Stimulated activated CD4-positive, alpha-beta T cell treated with anti-CD3 and anti-CD28 coated beads, Interleukin-4, amount 100 ng/mL, for 1 hour (primary cell): ENCODE measurements around the gene DPAGT1.
"Not testable (repeated sequence)": the region's sequence is repeated elsewhere in the genome, so short reads cannot be mapped to it uniquely, and the experiment has no call there.

Experiments used
- DNase-seq: peaks from one replicate; pipeline ENCODE4 v3.0.0-alpha.2; 2020

Gene DPAGT1

DNA sequence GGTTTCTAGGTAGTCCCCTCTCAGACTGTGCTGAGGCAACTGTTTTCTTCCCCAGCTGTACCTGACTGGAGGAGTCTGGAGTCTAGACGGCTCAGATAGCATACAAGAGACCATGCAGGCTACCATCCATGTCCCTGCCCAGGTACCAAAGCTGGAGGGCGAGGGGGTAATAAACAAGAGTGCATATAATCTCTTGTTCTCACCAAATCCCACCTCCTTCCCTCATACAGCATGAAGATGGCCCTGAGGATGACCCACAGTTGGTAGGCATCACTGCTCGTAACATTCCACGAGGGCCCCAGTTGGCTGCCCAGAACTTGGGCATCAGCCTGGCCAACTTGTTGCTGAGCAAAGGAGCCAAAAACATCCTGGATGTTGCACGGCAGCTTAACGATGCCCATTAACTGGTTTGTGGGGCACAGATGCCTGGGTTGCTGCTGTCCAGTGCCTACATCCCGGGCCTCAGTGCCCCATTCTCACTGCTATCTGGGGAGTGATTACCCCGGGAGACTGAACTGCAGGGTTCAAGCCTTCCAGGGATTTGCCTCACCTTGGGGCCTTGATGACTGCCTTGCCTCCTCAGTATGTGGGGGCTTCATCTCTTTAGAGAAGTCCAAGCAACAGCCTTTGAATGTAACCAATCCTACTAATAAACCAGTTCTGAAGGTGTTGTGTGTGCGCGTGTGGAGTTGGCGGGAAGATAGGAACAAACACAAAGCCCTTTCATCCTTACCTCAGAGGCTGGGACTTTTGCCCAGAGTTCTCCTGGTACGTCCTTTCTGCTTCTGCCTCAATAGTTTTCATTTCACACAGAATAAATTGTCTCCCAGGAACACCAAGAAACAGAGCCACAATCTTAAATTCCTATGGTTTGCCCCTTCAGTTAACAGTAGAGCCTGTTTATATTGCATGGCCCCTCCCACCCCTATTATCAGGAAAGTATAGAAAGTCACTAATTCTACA is 8.5 kb downstream of the DPAGT1 start:
- no peak for DNase-seq

DNA sequence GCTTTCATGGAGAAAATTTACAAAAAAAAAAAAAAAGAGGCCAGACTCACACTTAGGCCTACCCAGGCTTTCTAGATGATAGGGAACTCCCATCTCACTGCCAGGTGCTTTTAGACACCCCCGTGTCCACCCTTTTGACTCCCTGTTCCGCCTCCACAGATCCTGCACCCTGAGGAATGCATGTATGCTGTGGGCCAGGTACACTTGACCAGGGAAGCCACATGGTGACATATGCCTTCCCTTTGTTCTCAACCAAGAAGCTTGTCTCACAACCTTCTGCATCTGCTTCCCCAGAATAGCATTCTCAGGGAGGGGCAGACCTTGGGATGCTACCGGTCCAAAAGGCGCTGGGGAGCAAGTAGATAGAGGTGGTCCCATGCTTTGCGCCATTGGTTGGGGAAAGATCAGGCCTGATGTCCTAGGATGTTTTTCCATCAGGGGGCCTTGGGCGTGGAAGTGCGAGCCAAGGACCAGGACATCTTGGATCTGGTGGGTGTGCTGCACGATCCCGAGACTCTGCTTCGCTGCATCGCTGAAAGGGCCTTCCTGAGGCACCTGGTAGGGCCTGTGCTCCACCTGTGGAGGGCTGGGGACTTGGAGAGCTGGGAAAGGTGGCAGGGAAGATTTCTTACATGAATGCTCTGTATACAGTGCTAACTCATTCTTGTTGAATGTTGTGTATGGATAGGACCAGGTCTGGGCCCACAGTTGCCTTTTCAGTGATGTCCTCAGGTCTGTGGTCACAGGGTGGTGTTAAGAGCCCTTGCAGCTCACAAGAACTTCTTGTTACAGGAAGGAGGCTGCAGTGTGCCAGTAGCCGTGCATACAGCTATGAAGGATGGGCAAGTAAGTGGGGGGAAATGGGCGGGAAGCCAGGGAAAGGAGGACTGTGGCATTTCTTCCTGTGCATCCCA is 9.4 kb downstream of the DPAGT1 start:
- DNase-seq = no peak

DNA sequence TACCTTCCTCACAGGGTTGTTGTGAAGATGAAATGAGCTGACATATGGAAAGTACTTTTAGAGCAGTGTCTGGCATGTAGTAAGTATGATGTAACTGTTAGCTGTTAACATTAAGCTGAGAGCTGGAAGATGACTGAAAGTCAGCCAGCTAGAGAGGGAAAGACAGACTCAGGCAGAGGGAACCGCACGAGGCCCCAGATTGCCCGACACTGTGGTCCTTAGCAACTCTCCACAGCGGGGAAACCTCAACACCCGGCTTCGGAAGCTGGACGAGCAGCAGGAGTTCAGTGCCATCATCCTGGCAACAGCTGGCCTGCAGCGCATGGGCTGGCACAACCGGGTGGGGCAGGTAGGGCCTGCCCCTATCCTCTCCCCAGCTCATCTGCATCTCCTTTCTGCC is 10.5 kb downstream of the DPAGT1 start:
- no peak for DNase-seq

DNA sequence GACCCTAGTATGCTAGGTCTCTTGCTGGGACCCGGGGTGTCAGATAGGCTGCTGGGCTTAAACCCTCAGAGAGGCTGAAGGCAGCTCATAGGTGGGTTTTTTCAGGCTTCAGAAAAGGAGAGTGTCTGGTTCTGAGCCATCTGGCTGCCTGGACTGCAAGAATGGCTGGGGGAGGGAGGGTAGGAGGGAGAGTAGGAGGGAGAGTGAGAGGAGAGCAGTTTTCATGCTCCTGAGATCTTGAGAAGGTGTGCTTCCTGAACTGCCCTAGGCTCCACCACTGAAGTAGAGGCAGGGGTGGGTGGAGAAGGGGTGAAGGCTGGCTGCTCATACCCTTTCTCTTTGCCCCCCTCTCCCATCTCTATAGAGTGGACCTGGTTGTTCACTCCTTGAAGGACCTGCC is 12.3 kb downstream of the DPAGT1 start:
- DNase-seq = no peak

DNA sequence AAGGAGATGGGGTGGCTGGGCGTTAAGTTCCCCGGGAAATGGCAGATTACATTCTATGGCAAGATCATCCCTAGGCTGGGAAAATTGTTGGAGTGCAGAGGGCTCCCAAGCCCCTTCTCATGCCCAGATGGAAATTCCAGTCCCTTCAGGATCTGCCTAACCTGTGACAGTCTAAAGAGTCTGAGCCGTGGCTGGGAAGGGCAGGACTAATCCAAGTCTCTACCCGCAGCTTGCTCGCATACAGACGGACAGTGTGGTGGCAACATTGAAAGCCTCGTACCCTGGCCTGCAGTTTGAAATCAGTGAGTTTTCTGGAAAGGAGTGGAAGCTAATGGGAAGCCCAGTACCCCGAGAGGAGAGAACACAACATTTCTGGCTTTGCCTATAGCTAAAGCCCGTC is 13.2 kb downstream of the DPAGT1 start:
- no peak for DNase-seq

DNA sequence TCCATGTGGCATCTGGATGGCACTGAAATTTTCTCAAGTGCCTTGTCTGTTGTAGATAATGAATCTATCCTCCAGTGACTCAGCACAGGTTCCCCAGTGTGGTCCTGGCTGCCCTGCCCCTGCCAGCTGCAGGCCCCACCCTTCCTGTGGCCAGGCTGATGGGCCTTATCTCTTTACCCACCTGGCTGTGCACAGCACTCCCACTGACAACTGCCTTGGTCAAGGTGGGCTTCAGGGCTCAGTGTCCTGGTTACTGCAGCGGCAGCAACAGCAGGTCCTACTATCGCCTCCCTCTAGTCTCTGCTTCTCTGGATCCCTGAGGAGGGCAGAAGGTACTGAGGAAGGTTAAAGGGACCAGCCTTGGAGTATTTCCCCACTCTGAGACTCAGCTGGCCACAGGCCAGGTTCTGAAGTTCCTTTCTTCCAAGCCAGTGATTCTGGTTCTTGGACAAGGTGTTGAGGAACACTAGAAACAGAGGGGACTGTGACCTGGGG is 13.9 kb downstream of the DPAGT1 start:
- DNase-seq = no peak

DNA sequence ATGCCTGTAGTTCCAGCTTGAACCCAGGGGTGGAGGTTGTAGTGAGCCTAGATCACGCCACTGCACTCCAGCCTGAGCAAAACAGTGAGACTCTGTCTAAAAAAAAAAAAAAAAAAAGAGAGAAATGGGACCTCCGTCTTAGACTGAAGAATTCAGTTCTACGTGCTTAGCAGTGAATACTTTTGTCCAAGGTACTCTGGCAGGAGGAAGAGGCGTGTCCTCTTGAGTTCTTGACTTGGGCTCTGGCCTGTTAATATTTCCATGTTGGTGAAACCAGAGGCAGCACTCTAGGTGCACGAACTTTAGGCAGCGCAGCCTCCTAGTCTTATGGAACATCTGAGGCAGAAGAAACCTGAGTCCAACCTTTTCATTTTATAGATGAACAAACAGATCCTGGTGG is 14.5 kb downstream of the DPAGT1 start:
- DNase-seq = no peak

DNA sequence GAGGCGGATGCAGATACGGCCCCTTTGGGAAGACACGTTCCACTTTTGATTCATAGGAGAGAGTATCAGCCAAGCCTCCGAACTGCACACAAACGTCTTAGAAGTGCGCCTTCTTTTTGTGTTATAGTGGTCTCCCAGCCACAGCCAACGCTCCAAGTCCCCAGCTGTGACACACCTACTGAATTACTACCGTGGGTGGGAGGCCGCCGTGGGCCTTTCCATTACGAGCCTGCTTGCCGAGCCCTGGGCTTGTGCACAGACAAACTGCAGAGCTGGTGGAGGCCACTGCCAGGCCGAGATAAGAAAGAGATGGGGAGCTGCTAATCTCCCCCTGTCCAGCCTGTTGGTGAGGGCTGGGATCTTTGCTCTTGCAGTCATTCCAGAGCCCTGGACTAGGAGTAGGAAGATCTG is 16.2 kb downstream of the DPAGT1 start:
- peak; percentile 46 for DNase-seq

DNA sequence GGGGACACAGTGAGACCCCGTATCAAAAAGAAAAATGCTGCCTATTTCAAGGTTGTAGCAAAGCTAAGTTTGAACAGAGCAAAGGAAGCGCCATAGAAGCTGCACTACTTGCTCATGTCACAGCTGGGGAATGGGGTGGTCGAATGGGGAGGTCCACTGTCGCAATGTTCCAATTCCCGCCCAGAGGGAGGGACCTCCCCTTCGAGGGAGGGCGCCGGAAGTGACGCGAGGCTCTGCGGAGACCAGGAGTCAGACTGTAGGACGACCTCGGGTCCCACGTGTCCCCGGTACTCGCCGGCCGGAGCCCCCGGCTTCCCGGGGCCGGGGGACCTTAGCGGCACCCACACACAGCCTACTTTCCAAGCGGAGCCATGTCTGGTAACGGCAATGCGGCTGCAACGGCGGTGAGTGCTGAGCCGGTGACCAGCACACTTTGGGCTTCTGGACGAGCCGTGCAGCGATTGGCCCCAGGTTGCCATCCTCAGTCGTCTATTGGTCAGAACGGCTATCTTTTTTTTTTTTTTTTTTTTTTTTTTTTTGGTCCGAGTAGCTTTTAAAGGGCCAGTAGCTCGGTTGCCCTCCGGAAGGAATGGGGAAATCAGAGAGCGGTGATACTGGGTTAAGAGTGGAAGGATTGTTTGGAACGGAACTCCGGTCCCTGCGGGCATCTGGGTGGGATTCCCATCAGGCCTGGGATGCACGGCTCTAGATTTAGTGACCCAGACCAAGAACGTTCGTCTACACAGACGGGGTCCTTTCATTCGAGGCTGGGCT is 16.8 kb downstream of the DPAGT1 start, which contains the start of gene HMBS:
HMBS (plus strand) TSS at position 219 of the 774 bp plus-strand sequence; CDS start at position 372, 153 bp downstream.
- peak; percentile 91 for DNase-seq

DNA sequence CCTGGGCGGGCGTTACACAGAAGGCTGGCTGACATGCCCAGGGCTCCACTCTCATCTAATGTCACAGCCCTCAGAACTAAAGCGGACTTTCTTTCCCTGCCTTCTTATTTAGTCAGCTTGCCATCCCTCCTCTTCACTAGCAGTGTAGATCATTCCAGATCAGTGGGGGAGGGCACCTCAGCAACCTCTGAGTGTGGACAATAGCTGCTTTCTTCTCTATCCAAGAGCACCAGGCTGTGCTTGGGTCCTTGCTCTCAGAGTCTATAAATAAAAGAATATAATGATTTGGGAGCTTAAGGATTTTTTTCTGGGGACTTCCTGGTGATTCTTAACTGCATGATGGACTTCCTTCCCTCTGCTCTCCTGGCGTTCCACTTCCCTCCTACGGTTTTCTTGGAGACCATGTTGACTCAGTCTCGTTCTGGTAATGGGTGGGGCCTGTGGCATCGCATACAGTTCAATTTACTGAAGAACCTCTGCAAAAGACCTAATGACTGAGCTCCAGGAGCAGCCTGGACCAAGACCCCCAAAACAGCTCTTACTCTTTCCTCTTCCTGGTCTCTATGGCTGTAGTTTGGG is 19.9 kb downstream of the DPAGT1 start:
- DNase-seq = no peak

DNA sequence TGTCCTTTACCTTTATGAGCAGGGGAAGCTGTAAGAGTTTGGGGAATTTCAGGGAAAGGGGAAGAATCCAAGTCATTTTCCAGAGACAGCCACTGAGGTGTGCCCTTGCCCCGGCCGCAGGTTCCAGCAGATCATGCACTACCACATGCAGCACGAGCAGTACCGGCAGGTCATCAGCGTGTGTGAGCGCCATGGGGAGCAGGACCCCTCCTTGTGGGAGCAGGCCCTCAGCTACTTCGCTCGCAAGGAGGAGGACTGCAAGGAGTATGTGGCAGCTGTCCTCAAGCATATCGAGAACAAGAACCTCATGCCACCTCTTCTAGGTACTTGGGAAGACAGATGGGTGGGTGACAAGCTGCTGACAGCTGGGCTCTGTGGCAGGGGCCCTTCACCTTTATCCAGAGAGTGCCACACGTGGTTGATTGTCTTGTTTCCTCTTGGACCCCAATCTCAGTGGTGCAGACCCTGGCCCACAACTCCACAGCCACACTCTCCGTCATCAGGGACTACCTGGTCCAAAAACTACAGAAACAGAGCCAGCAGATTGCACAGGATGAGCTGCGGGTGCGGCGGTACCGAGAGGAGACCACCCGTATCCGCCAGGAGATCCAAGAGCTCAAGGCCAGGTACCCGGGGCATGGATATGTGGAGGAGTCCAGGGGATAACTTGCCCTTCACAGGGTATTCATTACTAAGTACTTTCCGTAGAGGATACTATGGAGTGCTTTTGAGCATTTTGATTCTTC is 22.8 kb downstream of the DPAGT1 start:
- no peak for DNase-seq

DNA sequence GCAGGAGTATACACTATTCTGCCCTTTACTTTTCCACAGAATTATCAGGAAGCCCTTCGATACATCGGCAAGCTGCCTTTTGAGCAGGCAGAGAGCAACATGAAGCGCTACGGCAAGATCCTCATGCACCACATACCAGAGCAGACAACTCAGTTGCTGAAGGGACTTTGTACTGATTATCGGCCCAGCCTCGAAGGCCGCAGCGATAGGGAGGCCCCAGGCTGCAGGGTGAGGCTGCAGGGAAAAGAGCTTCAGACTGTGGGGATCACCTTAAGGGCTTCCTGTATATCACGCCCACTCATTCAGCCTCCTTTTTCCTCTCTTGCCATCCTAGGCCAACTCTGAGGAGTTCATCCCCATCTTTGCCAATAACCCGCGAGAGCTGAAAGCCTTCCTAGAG is 23.8 kb downstream of the DPAGT1 start:
- no peak for DNase-seq

DNA sequence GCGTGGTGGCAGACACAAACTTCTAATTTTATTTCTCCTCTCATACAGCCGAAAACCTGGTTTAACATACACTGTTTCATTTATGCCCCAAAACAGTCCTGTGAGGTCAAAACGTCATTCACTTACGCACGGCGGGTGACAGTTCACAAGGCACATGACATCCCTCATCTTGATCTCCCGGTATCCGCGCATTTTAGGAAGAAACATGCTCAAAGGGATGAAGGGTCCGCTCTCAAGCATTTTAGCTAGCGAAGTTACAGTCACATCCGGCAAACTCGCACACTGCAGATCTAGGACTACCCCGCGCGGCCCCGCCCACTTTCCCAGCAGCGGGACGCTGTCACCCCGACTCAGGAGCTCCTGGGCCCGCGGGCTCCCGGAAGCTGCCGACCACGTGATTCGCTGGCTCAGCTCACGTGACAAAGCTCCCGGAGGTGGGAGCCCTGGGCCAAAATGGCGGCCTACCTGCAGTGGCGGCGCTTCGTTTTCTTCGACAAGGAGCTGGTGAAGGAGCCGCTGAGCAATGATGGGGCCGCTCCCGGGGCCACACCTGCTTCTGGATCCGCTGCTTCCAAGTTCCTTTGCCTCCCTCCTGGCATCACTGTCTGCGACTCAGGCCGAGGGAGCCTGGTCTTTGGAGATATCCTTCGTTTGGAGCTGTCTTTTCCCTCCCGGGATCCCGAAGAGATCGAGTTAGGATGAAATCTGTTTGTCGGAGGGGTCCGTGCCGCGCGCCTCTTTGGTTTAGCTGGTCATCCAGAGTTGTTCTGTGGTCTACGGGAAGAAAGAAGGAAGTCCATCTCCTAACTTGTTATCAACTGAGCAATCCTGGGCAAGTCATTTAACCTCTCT is 34.1 kb downstream of the DPAGT1 start, which contains the start of gene VPS11:
VPS11 (plus strand) TSS at position 448 of the 852 bp plus-strand sequence; CDS start at position 454, 6 bp downstream.
- peak; percentile 99 for DNase-seq

DNA sequence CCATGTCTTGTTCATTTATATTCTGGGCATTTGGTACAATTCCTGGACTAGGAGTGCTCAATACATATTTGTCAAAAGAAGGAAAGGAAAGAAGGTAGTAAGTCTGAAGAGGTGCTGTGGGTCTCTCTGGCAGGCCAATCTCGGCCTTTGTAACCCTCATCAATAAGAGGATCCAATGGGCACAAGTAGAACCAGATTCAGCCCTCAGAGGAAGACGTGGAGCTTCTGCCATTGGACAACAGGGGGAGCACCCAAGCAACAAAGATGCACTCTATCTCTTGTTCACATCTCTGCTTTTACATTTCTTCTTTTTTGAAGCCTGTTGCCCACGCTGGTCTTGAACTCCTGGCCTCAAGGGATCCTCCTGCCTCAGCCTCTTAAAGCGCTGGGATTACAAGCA is 36.3 kb downstream of the DPAGT1 start:
- DNase-seq = peak; percentile 38

DNA sequence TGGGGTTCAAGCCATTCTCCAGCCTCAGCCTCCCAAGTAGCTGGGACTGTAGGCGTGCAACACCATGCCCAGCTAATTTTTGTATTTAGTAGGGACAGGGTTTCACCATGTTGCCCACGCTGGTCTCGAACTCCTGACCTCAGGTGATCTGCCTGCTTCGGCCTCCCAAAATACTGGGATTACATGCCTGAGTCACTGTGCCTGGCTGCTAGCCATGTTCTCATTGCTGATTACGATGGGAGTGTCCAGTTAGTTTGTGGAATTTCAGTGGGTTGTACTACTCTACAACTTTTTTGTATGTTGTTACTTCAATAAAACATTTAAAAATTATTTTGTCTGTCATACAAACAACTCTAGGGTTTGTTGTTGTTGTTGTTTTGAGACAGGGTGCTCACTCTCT is 38.9 kb downstream of the DPAGT1 start:
- no peak for DNase-seq

DNA sequence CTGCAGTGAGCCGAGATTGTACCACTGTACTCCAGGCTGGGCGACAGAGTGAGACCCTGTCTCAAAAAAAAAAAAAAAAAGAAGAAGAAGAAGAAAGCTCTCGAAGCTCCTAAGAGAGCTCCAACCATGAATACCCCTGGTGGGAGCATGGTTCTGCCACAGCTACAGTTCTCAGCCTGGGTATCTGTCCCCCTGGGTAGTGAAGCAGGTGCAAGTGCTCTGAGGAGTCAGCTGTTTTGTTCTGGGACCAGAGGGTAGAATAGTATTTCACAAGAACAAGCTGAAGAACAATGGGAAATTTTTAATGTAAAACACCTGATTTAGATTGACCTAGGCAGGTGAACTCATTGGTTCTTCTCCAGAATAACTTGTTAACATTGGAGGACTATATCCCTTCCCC is 40.4 kb downstream of the DPAGT1 start:
- DNase-seq = no peak

DNA sequence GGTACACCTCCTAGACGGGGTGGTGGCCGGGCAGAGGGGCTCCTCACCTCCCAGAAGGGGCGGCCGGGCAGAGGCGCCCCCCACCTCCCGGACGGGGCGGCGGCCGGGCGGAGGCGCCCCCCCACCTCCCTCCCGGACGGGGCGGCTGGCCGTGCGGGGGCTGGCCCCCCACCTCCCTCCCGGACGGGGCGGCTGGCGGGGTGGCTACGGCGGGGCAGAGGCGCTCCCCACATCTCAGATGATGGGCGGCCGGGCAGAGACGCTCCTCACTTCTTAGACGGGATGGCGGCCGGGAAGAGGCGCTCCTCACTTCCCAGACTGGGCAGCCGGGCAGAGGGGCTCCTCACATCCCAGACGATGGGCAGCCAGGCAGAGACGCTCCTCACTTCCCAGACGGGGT is 42.5 kb downstream of the DPAGT1 start:
- DNase-seq = not testable (repeated sequence)

DNA sequence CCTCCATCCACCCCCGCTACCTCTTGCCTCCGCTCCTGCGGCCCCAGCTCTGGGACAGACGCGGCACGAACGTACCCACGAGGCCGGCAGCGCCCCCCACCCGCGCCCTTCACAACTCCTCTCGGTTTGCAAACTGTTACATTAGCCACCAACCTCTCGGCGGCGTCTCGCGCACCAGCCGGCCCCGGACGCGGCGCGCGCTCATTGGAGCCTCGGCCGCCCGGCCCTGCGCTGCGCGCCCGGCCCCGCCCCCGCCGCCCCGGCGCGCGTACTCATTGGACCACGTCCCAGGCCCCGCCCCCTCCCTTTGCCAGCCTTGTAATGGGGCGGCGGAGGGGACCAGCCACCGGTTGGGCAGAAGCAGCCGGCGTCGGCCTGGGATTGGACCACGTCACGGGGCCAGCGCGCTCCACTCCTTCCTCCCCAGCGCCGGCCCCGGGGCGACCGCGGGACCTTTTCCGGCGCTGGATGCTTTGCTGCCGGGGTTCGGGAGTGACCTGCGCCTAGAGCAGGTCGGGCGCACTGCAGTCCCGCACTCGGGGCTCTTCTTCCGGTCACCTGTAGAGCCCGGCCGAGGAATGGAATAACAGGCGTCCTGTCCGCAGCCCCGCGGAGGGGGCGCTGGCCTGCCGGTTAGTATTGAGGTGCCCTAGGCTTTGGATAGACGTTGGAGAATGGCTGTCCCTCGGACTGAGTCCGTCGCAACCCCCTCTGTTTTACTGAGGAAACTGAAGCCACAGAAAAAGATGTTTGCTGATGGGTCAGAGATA is 44.5 kb downstream of the DPAGT1 start, which contains the start of gene HYOU1:
HYOU1 (minus strand) TSS at position 206 of the 770 bp plus-strand sequence. CDS start 1,045 bp downstream, outside the sequence.
- peak; percentile 99 for DNase-seq

DNA sequence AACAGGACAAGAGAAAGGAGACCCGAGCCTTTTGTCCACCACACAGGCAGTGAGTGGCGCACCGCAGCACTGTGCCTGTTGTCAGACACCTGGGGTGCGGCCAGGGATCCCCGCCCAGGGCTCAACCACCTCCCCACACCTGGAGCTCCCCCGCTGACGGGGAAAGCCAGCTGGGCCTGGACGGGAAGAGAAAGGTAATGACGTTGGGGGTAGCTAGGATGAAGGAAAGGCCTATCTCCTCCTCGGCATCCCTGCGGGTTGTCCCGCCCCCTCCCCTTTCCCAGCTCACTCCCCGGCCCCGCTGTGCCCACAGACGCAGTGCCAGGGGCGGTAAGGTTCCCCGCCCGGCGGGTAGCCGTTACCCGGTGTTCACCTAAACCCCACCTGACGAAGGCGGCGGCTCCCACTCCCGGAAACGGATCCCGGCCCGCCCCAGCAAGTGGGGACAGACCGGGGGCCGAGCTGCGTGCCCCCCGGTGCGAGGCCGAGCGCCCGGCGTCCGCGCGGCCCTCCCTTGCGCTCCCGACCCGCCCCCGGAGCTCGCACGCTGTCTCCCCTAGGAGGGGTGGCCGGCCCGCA is 45.1 kb downstream of the DPAGT1 start:
- peak; percentile 43 for DNase-seq
